ENCODE data around the gene FLG2.
A peak's percentile ranks its signal among the peaks of the same experiment; 100 is the strongest.

Gene FLG2

GRCh38 chr1:152359906-152360305 is at the start of gene FLG2:
Gene FLG2, minus strand, starts transcription at chr1:152360006. Its CDS starts 1,122 bp downstream, at chr1:152358884.
- TF ChIP-seq CTCF (IDR thresholded peaks at IDR 0.05; ENCODE audit: insufficient read depth, low read length, poor library complexity, severe bottlenecking), result no peak
- Histone ChIP-seq H3K4me3 (replicated peaks; ENCODE audit: low read depth, low read length) (no peak within 1 kb of the TSS), H3K27me3 (replicated peaks; ENCODE audit: control insufficient read depth, insufficient read depth, low read length) (no peaks in the 10 kb centered on the region; the same call in none of the 2 replicates), H3K36me3 (ENCODE audit: control insufficient read depth, insufficient read depth, low read length) (no peaks in the 10 kb centered on the region)
- DNase-seq (ENCODE audit: extremely low read depth, insufficient read length), result no peak

- no peak for DNase-seq (ENCODE audit: extremely low read depth, insufficient read length)
- Histone ChIP-seq H3K4me3 (replicated peaks; ENCODE audit: low read depth, low read length) (no peak overlapping the region), H3K36me3 (ENCODE audit: control insufficient read depth, insufficient read depth, low read length) (no peaks in the 10 kb centered on the region), H3K27me3 (replicated peaks; ENCODE audit: control insufficient read depth, insufficient read depth, low read length) (peaks cover 3% of the 10 kb centered on the region)
- TF ChIP-seq CTCF (IDR thresholded peaks at IDR 0.05; ENCODE audit: insufficient read depth, low read length, poor library complexity, severe bottlenecking), result no peak
Measured at GRCh38 chr1:152408664-152409063, 48.9 kb upstream of the FLG2 start.

- TF ChIP-seq CTCF (IDR thresholded peaks at IDR 0.05; ENCODE audit: insufficient read depth, low read length, poor library complexity, severe bottlenecking), result peak; percentile 71
- DNase-seq (ENCODE audit: extremely low read depth, insufficient read length), result no peak
- H3K36me3 ChIP-seq (ENCODE audit: control insufficient read depth, insufficient read depth, low read length), result no peaks in the 10 kb centered on the region
Measured at GRCh38 chr1:152398812-152399698, 39.2 kb upstream of the FLG2 start.

GRCh38 chr1:152397474-152397873 is 37.7 kb upstream of the FLG2 start:
- H3K36me3 ChIP-seq (ENCODE audit: control insufficient read depth, insufficient read depth, low read length), result no peaks in the 10 kb centered on the region
- no peaks in the 10 kb centered on the region; the same call in 1 of the 2 replicates for H3K27me3 ChIP-seq (replicated peaks; ENCODE audit: control insufficient read depth, insufficient read depth, low read length)
- no peak for TF ChIP-seq CTCF (IDR thresholded peaks at IDR 0.05; ENCODE audit: insufficient read depth, low read length, poor library complexity, severe bottlenecking)
- no peak overlapping the region for H3K4me3 ChIP-seq (replicated peaks; ENCODE audit: low read depth, low read length)
- no peak for DNase-seq (ENCODE audit: extremely low read depth, insufficient read length)

More at GRCh38 chr1:152398812-152399698, 39.2 kb upstream of the FLG2 start:
- no peaks in the 10 kb centered on the region; the same call in 1 of the 2 replicates for H3K27me3 ChIP-seq (replicated peaks; ENCODE audit: control insufficient read depth, insufficient read depth, low read length)
- H3K4me3 ChIP-seq (replicated peaks; ENCODE audit: low read depth, low read length), result no peak overlapping the region

- TF ChIP-seq CTCF (IDR thresholded peaks at IDR 0.05; ENCODE audit: insufficient read depth, low read length, poor library complexity, severe bottlenecking), result no peak
- Histone ChIP-seq H3K27me3 (replicated peaks; ENCODE audit: control insufficient read depth, insufficient read depth, low read length) (no peaks in the 10 kb centered on the region; the same call in 1 of the 2 replicates), H3K36me3 (ENCODE audit: control insufficient read depth, insufficient read depth, low read length) (no peaks in the 10 kb centered on the region), H3K4me3 (replicated peaks; ENCODE audit: low read depth, low read length) (no peak overlapping the region)
- DNase-seq (ENCODE audit: extremely low read depth, insufficient read length), result no peak
Measured at GRCh38 chr1:152394151-152394550, 34.3 kb upstream of the FLG2 start.
